Fibroblast of lung (primary cell): ENCODE results near the gene R3HDM4. TPM values are rescaled to one million over a fixed set of nuclear protein-coding genes. Genes with fewer than 3 reads are reported as not detected.

ENCODE experiments used
- DNase-seq, 2 donors: peaks; one replicate each; pipeline versions ENCODE4 v3.0.0 to v3.0.0-alpha.2; 2010; ENCODE audit warnings: low read depth in 2 of 2
- H2AFZ ChIP-seq: 2 replicates; pipeline ENCODE4 v1.5.1; 2012; ENCODE audit warnings: low read length, control low read depth, inconsistent platforms
- H3K27ac ChIP-seq: 2 replicates; pipeline ENCODE4 v1.5.1; 2011; ENCODE audit warnings: low read length, control low read depth; ENCODE audit not compliant: insufficient read depth
- H3K27me3 ChIP-seq: 2 replicates; pipeline ENCODE4 v1.5.1; 2011; ENCODE audit warnings: mild to moderate bottlenecking, low read length; ENCODE audit not compliant: control insufficient read depth, insufficient read depth
- H3K36me3 ChIP-seq: 2 replicates; pipeline ENCODE4 v1.5.1; 2011; ENCODE audit warnings: low read length; ENCODE audit not compliant: control insufficient read depth, insufficient read depth
- H3K4me1 ChIP-seq: 2 replicates; pipeline ENCODE4 v1.5.1; 2011; ENCODE audit warnings: low read length; ENCODE audit not compliant: control insufficient read depth, insufficient read depth; ENCODE audit errors: extremely low read depth
- H3K4me2 ChIP-seq: 2 replicates; pipeline ENCODE4 v1.5.1; 2011; ENCODE audit warnings: low read length, control low read depth; ENCODE audit not compliant: insufficient read depth; ENCODE audit errors: extremely low read depth
- H3K4me3 ChIP-seq, 4 experiments: fragments of 200-600 bp in 1 of 4; sonication (generic) in 1 of 4; replicated peaks in 1 of 4; 2 replicates each; pipeline ENCODE4 v1.5.1; 2011 to 2016; ENCODE audit warnings: low read length in 4 of 4, low read depth in 3 of 4, mild to moderate bottlenecking in 3 of 4, control low read depth in 2 of 4, inconsistent platforms in 1 of 4, mixed read lengths in 1 of 4; ENCODE audit not compliant: insufficient read depth in 1 of 4; ENCODE audit errors: control extremely low read depth in 1 of 4
- H3K79me2 ChIP-seq: 2 replicates; pipeline ENCODE4 v1.5.1; 2012; ENCODE audit warnings: mild to moderate bottlenecking, low read length, inconsistent platforms; ENCODE audit not compliant: control insufficient read depth, insufficient read depth
- H3K9ac ChIP-seq: 2 replicates; pipeline ENCODE4 v1.5.1; 2011; ENCODE audit warnings: mild to moderate bottlenecking, low read length, control low read depth; ENCODE audit not compliant: insufficient read depth
- H3K9me3 ChIP-seq: 2 replicates; pipeline ENCODE4 v1.5.1; 2012; ENCODE audit warnings: low read depth, low read length; ENCODE audit not compliant: control insufficient read depth, insufficient read depth
- H4K20me1 ChIP-seq: 2 replicates; pipeline ENCODE4 v1.5.1; 2011; ENCODE audit warnings: low read length; ENCODE audit not compliant: control insufficient read depth, insufficient read depth; ENCODE audit errors: extremely low read depth
- CTCF ChIP-seq, 2 donors: IDR thresholded peaks in 1 of 2; conservative IDR thresholded peaks in 1 of 2; 1 replicate in 1 of 2; 2 replicates in 1 of 2; pipeline ENCODE4 v1.5.1; 2011 to 2012; ENCODE audit warnings: low read length in 2 of 2, control low read depth in 1 of 2, inconsistent platforms in 1 of 2, low read depth in 1 of 2, mild to moderate bottlenecking in 1 of 2
- EZH2 ChIP-seq: IDR thresholded peaks from 2 replicates; pipeline ENCODE4 v1.5.1; 2012; ENCODE audit warnings: low read length, control low read depth, mild to moderate bottlenecking; ENCODE audit errors: missing control alignments
- polyA plus RNA-seq, 2 donors: library from polyadenylated mRNA; depleted of rRNA in 1 of 2; stranded (reverse) in 1 of 2; unstranded in 1 of 2; fragments of >200 nt; gene quantifications; 2 replicates each; pipeline ENCODE4 v1.2.1, GENCODE V29; 2011 to 2012; ENCODE audit warnings: missing spikeins in 1 of 2
- total RNA-seq: library from RNA; depleted of rRNA; stranded (reverse); fragments of >200 nt; gene quantifications from 2 replicates; pipeline ENCODE4 v1.2.1, GENCODE V29; 2014

Gene R3HDM4
- total and polyA plus RNA-seq, 2 donors (not counting 1 experiment from before 2014, with no cell fraction given) = 13.2 to 25.5 TPM

- Histone ChIP-seq H3K4me3 (no peak overlapping the region), H3K27ac (no peak overlapping the region), H3K36me3 (peaks cover 13% of the 10 kb centered on the region), H4K20me1 (no peaks in the 10 kb centered on the region), H3K79me2 (no peaks in the 10 kb centered on the region), H3K4me1 (peaks cover 11% of the 10 kb centered on the region), H3K4me2 (no peak overlapping the region), H2AFZ (no peak overlapping the region), H3K9ac (no peak overlapping the region), H3K27me3 (no peaks in the 10 kb centered on the region), H3K9me3 (no peaks in the 10 kb centered on the region)
- TF ChIP-seq CTCF (conservative IDR thresholded peaks at IDR 0.05 in 1 of 2, IDR thresholded peaks at IDR 0.05 in 1 of 2; ENCODE audit: low read depth in 1 of 2, low read length in 2 of 2) = no peak
- TF ChIP-seq EZH2 = no peak
- DNase-seq = no peak
These were observed 45.7 kb downstream of the R3HDM4 start for GRCh38 chr19:867301-867793.

GRCh38 chr19:866769-867300 lies 46.2 kb downstream of the R3HDM4 start:
- TF ChIP-seq CTCF (conservative IDR thresholded peaks at IDR 0.05 in 1 of 2, IDR thresholded peaks at IDR 0.05 in 1 of 2; ENCODE audit: low read depth in 1 of 2, low read length in 2 of 2) = no peak
- no peak for TF ChIP-seq EZH2
- no peaks in the 10 kb centered on the region for H3K9me3 ChIP-seq
- no peaks in the 10 kb centered on the region for H3K27me3 ChIP-seq
- H3K4me2 ChIP-seq = no peak overlapping the region
- H2AFZ ChIP-seq = no peak overlapping the region
- H3K4me3 ChIP-seq = no peak overlapping the region
- H3K9ac ChIP-seq = no peak overlapping the region
- peaks cover 11% of the 10 kb centered on the region for H3K36me3 ChIP-seq
- DNase-seq = no peak
- peaks cover 11% of the 10 kb centered on the region for H3K4me1 ChIP-seq
- no peak overlapping the region for H3K27ac ChIP-seq
- no peaks in the 10 kb centered on the region for H3K79me2 ChIP-seq
- H4K20me1 ChIP-seq = no peaks in the 10 kb centered on the region

GRCh38 chr19:863315-863620 lies 49.8 kb downstream of the R3HDM4 start:
- Histone ChIP-seq H3K4me1 (no peaks in the 10 kb centered on the region), H3K4me3 (no peak overlapping the region), H3K27me3 (no peaks in the 10 kb centered on the region), H2AFZ (no peak overlapping the region), H3K27ac (no peak overlapping the region), H3K36me3 (peaks cover 2% of the 10 kb centered on the region), H3K4me2 (no peak overlapping the region), H4K20me1 (no peaks in the 10 kb centered on the region), H3K9ac (no peak overlapping the region), H3K9me3 (no peaks in the 10 kb centered on the region), H3K79me2 (no peaks in the 10 kb centered on the region)
- TF ChIP-seq CTCF (conservative IDR thresholded peaks at IDR 0.05 in 1 of 2, IDR thresholded peaks at IDR 0.05 in 1 of 2; ENCODE audit: low read depth in 1 of 2, low read length in 2 of 2) = no peak
- no peak for TF ChIP-seq EZH2
- DNase-seq = no peak
